T47D (cell line): ENCODE measurements around the gene HOXC10.

ENCODE experiments used
- DNase-seq, 2 experiments: peaks; one replicate each; pipeline versions ENCODE4 v3.0.0 to v3.0.0-alpha.2; 2011 to 2012; ENCODE audit warnings: low read depth in 1 of 2, low spot score in 1 of 2
- JUND ChIP-seq: IDR thresholded peaks from 2 replicates; pipeline ENCODE4 v1.6.1; 2012; ENCODE audit warnings: low read depth
- in situ Hi-C: cut with HindIII; loops from 2 replicates; pipeline ENCODE4 v1.10.0; 2016; ENCODE audit warnings: low sequenced_read_pairs, low pct_unique_long_range_greater_than_20kb

The HOXC10 gene

GRCh38 chr12:53972152-53972702, 12.7 kb upstream of the HOXC10 start:
- no peak for DNase-seq
- in situ Hi-C loops: no loop called here
- no peak for TF ChIP-seq JUND

- in situ Hi-C loops: no loop called here
- DNase-seq: no peak
- no peak for TF ChIP-seq JUND
Measured at GRCh38 chr12:53972722-53973235, 12.2 kb upstream of the HOXC10 start, which contains the start of gene HOXC11. Gene HOXC11 (plus strand): TSS chr12:53973126. CDS start chr12:53973242, 116 bp downstream.

GRCh38 chr12:53973236-53974042, 11.5 kb upstream of the HOXC10 start:
- TF ChIP-seq JUND: no peak
- in situ Hi-C loops: no loop called here
- peak; percentile 91 to 93 for DNase-seq

- in situ Hi-C loops: no loop called here
- DNase-seq: peak in 1 of 2 experiments; percentile 85
- no peak for TF ChIP-seq JUND
Measured at GRCh38 chr12:53974084-53975063, 10.6 kb upstream of the HOXC10 start, which contains the start of gene HOTAIR. Gene HOTAIR (minus strand): TSS chr12:53974954.

DNA sequence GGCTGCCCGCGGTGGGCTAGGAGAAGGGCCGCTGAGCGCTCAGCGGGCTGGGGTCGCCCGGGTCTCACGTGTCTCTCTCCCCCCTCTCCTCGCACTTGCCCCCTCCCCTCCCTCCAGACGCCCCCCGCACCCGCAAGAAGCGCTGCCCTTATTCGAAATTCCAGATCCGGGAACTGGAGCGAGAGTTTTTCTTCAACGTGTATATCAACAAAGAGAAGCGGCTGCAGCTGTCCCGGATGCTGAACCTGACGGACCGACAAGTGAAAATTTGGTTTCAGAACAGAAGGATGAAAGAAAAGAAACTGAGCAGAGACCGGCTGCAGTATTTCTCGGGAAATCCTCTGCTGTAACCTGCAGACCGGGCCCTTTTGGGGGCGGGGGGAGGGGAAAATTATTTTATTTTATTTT, 9.9 kb upstream of the HOXC10 start:
- TF ChIP-seq JUND: no peak
- in situ Hi-C loops: no loop called here
- no peak for DNase-seq

DNA sequence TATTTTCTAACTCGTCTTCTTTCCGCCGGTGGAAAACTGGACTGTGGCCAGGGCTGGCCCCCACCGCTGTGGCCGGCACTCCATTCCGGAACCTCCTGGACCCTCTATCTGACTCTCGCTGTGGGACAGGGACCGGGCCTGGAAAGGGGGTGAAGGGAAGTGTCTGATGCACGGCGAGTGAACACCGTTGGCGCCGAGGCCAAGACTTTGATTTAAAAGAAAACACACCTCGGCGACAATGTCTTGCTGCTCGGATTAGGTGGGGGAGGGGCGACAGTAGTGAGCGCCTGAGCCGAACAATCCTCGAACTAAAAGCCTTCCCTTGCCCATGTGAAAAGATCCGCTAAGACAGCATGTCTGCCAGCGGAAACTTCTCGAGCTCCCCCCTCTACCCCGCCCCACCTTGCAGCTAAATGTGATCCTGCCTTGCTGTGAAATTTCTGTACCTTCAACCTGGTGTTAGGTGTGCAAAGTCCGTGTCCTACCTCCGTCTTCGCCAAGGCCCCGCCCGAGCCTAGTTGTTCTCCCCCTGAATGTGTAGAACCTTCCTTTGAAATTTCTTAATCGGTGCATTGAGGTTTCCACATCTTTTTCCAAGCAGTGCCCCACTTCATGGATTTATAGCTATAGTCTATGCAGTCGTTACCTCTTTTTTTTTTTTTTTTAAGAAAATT, 9.3 kb upstream of the HOXC10 start:
- in situ Hi-C loops: no loop called here
- DNase-seq: peak in 1 of 2 experiments; percentile 84
- TF ChIP-seq JUND: no peak

GRCh38 chr12:53976172-53976822, 8.6 kb upstream of the HOXC10 start:
- DNase-seq: peak in 1 of 2 experiments; percentile 73
- in situ Hi-C loops: no loop called here
- TF ChIP-seq JUND: no peak

DNA sequence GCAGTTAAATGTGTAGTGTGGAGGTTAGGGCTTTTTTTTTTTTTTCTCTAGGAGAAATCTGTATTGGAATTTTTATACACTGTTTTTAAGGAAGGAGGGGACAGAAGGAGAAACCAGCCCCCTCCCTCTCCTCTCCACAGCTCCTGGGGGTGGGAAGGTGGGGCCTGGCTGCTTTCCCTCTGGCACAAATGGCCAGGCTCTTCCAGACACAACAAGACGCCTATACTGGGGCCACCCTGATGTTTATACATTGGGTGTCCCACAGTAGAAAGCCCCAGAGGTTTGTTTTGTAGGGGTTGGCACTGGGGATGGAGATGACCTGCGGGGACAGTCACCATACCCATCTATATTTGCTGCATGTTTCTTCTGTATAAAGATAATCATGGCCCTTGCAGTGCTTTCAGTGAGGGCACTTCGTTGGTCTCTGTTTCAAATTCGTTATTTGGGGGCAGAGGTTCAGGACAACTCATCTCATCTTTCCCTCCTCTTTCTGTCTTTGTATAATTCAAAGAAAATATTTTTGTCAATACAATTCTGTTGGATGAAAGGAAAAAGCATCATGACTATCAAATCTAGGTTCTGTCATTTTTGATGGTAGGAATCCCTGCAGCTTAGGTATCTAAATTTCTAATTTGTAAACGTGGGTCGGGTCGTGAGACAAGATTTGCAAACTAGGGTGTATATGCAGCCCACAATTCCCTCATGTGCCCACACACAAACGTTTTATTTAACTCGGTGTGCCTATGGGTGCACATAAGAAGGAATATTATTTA, 7.9 kb upstream of the HOXC10 start:
- in situ Hi-C loops: no loop called here
- DNase-seq: no peak

DNA sequence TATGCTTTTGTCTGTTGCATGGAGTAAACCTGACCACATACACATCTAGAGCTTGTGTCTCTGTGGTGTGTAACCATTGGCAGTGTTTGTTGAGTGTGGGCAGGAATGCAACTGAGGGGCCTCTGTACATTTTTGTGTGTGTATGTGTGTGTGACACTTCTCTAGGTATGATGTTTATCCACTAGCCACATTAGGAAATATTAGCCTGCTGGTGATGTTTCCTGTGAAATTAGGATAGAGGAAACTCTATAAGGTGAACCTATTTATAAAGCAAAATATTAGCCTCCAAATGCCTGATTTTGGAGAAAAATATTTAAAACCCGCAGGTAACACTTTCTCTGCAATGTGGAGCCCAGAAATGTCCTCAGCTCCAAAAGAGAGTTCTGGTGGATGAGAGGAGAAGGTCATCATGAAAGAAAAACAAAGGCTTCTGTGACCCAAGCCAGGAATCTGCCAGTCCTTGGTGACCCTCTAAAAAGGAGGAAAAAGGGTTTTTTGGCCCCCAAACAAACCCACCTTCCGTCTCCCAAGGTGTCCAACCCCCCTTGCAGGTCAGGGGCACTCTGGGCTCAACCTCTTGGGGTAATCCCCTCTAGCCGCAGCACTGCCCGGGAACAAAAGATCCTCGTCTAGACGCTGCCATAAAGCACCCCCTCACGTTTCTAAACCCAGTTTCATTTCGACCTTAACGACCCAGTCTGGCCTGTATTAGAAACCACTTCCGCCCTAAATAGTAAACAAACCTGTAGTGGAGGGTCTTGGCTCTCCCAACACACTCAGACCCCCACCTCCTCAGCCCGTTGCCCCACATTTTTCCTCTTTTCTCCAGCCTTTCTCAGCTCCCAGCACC, 7.1 kb upstream of the HOXC10 start:
- in situ Hi-C loops: no loop called here
- DNase-seq: no peak
- TF ChIP-seq JUND: no peak

More for the DNA sequence above, 7.9 kb upstream of the HOXC10 start:
- TF ChIP-seq JUND: no peak
